Measurements from ENCODE around the gene TNFRSF8.

DNA sequence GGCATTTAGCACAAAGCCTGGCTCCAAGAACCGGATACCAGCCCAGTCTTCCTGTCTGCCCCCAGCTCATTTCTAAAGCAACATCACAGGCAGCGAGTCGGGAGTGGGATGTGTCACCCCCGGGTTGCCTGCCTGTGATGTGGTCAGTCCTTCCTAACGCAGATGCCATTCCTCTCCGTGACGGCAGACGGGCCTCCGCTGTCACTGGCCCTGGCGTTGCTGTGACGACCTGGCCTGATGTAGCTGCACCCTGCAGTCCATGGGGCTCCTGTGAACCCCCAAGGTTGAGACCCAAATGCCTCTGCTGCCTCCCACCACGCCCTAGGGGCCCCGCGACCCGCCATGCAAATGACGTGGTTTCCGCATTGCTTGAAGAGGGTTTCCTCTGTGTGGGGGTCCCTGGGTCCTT, 116.0 kb downstream of the TNFRSF8 start:
- TF ChIP-seq, protein P1, sequence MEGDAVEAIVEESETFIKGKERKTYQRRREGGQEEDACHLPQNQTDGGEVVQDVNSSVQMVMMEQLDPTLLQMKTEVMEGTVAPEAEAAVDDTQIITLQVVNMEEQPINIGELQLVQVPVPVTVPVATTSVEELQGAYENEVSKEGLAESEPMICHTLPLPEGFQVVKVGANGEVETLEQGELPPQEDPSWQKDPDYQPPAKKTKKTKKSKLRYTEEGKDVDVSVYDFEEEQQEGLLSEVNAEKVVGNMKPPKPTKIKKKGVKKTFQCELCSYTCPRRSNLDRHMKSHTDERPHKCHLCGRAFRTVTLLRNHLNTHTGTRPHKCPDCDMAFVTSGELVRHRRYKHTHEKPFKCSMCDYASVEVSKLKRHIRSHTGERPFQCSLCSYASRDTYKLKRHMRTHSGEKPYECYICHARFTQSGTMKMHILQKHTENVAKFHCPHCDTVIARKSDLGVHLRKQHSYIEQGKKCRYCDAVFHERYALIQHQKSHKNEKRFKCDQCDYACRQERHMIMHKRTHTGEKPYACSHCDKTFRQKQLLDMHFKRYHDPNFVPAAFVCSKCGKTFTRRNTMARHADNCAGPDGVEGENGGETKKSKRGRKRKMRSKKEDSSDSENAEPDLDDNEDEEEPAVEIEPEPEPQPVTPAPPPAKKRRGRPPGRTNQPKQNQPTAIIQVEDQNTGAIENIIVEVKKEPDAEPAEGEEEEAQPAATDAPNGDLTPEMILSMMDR (IDR thresholded peaks at IDR 0.05), result no peak
- TF ChIP-seq POLR2A (IDR thresholded peaks at IDR 0.05; ENCODE audit: low read depth), result no peak
- no peak for TF ChIP-seq EP300 (IDR thresholded peaks at IDR 0.05)
- peak; percentile 37 to 39 for TF ChIP-seq POLR2AphosphoS5 (IDR thresholded peaks at IDR 0.05)

Data from esophagus muscularis mucosa (tissue), 4 donors.